ENCODE measurements around the gene GALNT17.

Gene GALNT17

GRCh38 chr7:71752171-71752935, 620.4 kb downstream of the GALNT17 start:
- TF ChIP-seq CTCF (IDR thresholded peaks at IDR 0.05; ENCODE audit: low read depth, low read length, missing control alignments), result peak; percentile 46
- no peak overlapping the region for H3K4me3 ChIP-seq (replicated peaks; ENCODE audit: low read depth, low read length)
- no peak for DNase-seq (ENCODE audit: extremely low read depth, low read depth)

GRCh38 chr7:71753236-71753635, 621.3 kb downstream of the GALNT17 start:
- DNase-seq (ENCODE audit: extremely low read depth, low read depth), result no peak
- no peak overlapping the region for H3K4me3 ChIP-seq (replicated peaks; ENCODE audit: low read depth, low read length)
- TF ChIP-seq CTCF (IDR thresholded peaks at IDR 0.05; ENCODE audit: low read depth, low read length, missing control alignments), result no peak

GRCh38 chr7:71753956-71754664, 622.2 kb downstream of the GALNT17 start:
- H3K4me3 ChIP-seq (replicated peaks; ENCODE audit: low read depth, low read length), result no peak overlapping the region
- no peak for DNase-seq (ENCODE audit: extremely low read depth, low read depth)
- no peak for TF ChIP-seq CTCF (IDR thresholded peaks at IDR 0.05; ENCODE audit: low read depth, low read length, missing control alignments)

GRCh38 chr7:71754828-71755227, 622.9 kb downstream of the GALNT17 start:
- no peak overlapping the region for H3K4me3 ChIP-seq (replicated peaks; ENCODE audit: low read depth, low read length)
- TF ChIP-seq CTCF (IDR thresholded peaks at IDR 0.05; ENCODE audit: low read depth, low read length, missing control alignments), result no peak
- DNase-seq (ENCODE audit: extremely low read depth, low read depth), result no peak

- no peak overlapping the region for H3K4me3 ChIP-seq (replicated peaks; ENCODE audit: low read depth, low read length)
- no peak for TF ChIP-seq CTCF (IDR thresholded peaks at IDR 0.05; ENCODE audit: low read depth, low read length, missing control alignments)
- DNase-seq (ENCODE audit: extremely low read depth, low read depth), result no peak
Measured at GRCh38 chr7:71761336-71761735, 629.4 kb downstream of the GALNT17 start.

Data from HFF-Myc (cell line).